DND-41 (cell line): ENCODE results near the gene ZEB1.

Experiments used
- ATAC-seq: fragments of 200-7000 bp; cut with Tn5 transposase; 3 replicates; pipeline ENCODE4 v1.9.1; 2021; ENCODE audit warnings: low read depth; ENCODE audit not compliant: insufficient read depth
- DNase-seq: peaks from one replicate; pipeline ENCODE4 v3.0.0-alpha.2; 2020
- H2AFZ ChIP-seq: 2 replicates; pipeline ENCODE4 v1.6.0; 2012; ENCODE audit warnings: low read depth, low read length
- H3K27ac ChIP-seq: 2 replicates; pipeline ENCODE4 v1.5.1; 2012; ENCODE audit warnings: low read length, inconsistent platforms
- H3K27me3 ChIP-seq: fragments of 200-600 bp; sonication (generic); 2 replicates; pipeline ENCODE4 v1.6.0; 2012; ENCODE audit warnings: low read length, mild to moderate bottlenecking, inconsistent platforms; ENCODE audit not compliant: insufficient read depth, poor library complexity
- H3K36me3 ChIP-seq: 2 replicates; pipeline ENCODE4 v1.5.1; 2012; ENCODE audit warnings: low read length, inconsistent platforms; ENCODE audit not compliant: insufficient read depth
- H3K4me1 ChIP-seq: 2 replicates; pipeline ENCODE4 v1.5.1; 2012; ENCODE audit warnings: mild to moderate bottlenecking, low read length; ENCODE audit not compliant: insufficient read depth
- H3K4me2 ChIP-seq: 2 replicates; pipeline ENCODE4 v1.6.0; 2012; ENCODE audit warnings: mild to moderate bottlenecking, moderate library complexity, low read length, inconsistent platforms; ENCODE audit not compliant: insufficient read depth
- H3K4me3 ChIP-seq, 2 experiments: fragments of 200-600 bp in 1 of 2; shearing (Covaris generic) in 1 of 2; 2 replicates each; pipeline ENCODE4 v1.5.1; 2012 to 2016; ENCODE audit warnings: inconsistent platforms in 2 of 2, low read length in 2 of 2, mild to moderate bottlenecking in 2 of 2, low read depth in 1 of 2, moderate library complexity in 1 of 2
- H3K79me2 ChIP-seq: 2 replicates; pipeline ENCODE4 v1.6.0; 2012; ENCODE audit warnings: low read length, inconsistent platforms; ENCODE audit not compliant: insufficient read depth
- H3K9ac ChIP-seq: 2 replicates; pipeline ENCODE4 v1.6.0; 2012; ENCODE audit warnings: low read depth, mild to moderate bottlenecking, inconsistent platforms, low read length, moderate library complexity
- H3K9me3 ChIP-seq: 2 replicates; pipeline ENCODE4 v1.5.1; 2012; ENCODE audit warnings: low read length, moderate library complexity, mild to moderate bottlenecking, inconsistent platforms; ENCODE audit not compliant: insufficient read depth, severe bottlenecking
- H4K20me1 ChIP-seq: 2 replicates; pipeline ENCODE4 v1.6.0; 2012; ENCODE audit warnings: low read length; ENCODE audit not compliant: insufficient read depth
- EZH2 ChIP-seq: IDR thresholded peaks from 3 replicates; pipeline ENCODE4 v1.6.1; 2012; ENCODE audit warnings: borderline replicate concordance, low read depth, mild to moderate bottlenecking, moderate library complexity, low read length, inconsistent platforms; ENCODE audit not compliant: severe bottlenecking
- TF ChIP-seq, protein P1 (sequence below): IDR thresholded peaks from 2 replicates; pipeline ENCODE4 v1.5.1; 2012; ENCODE audit warnings: borderline replicate concordance, low read length, moderate library complexity, mild to moderate bottlenecking; ENCODE audit not compliant: poor library complexity, severe bottlenecking; ENCODE audit errors: extremely low read depth

The ZEB1 gene

DNA sequence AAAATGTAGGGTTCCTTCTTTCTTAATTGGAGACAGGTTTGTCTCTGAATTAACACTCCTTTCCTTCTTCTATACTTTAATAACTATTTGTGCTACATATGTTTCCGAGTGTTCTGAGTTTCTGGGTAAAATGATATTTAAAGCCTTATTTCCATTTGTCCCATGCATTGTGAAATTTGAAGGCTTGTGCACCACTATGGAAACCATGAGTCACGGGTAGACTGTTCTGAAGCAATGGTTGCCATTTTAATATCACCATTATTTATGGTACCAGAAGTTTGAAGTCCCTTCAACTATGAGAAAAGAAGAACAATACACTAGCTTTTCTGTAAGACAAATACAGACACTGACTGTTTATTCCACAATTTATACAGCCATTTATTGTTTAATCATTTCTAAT, 44.7 kb upstream of the ZEB1 start:
- Histone ChIP-seq H3K36me3 (peaks cover 31% of the 10 kb centered on the region; the same call in 1 of the 2 replicates), H2AFZ (no peak overlapping the region), H3K4me1 (no peaks in the 10 kb centered on the region), H3K9me3 (peaks cover 19% of the 10 kb centered on the region), H4K20me1 (no peaks in the 10 kb centered on the region), H3K79me2 (0 out of 2 replicates have a peak, but pooled peaks cover 4% of the 10 kb centered on the region), H3K9ac (no peak overlapping the region), H3K4me2 (no peak overlapping the region), H3K27ac (no peak overlapping the region), H3K27me3 (no peaks in the 10 kb centered on the region), H3K4me3 (no peak overlapping the region)
- ATAC-seq (no peak), DNase-seq (no peak)
- TF ChIP-seq, protein P1, sequence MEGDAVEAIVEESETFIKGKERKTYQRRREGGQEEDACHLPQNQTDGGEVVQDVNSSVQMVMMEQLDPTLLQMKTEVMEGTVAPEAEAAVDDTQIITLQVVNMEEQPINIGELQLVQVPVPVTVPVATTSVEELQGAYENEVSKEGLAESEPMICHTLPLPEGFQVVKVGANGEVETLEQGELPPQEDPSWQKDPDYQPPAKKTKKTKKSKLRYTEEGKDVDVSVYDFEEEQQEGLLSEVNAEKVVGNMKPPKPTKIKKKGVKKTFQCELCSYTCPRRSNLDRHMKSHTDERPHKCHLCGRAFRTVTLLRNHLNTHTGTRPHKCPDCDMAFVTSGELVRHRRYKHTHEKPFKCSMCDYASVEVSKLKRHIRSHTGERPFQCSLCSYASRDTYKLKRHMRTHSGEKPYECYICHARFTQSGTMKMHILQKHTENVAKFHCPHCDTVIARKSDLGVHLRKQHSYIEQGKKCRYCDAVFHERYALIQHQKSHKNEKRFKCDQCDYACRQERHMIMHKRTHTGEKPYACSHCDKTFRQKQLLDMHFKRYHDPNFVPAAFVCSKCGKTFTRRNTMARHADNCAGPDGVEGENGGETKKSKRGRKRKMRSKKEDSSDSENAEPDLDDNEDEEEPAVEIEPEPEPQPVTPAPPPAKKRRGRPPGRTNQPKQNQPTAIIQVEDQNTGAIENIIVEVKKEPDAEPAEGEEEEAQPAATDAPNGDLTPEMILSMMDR = no peak
- no peak for TF ChIP-seq EZH2

DNA sequence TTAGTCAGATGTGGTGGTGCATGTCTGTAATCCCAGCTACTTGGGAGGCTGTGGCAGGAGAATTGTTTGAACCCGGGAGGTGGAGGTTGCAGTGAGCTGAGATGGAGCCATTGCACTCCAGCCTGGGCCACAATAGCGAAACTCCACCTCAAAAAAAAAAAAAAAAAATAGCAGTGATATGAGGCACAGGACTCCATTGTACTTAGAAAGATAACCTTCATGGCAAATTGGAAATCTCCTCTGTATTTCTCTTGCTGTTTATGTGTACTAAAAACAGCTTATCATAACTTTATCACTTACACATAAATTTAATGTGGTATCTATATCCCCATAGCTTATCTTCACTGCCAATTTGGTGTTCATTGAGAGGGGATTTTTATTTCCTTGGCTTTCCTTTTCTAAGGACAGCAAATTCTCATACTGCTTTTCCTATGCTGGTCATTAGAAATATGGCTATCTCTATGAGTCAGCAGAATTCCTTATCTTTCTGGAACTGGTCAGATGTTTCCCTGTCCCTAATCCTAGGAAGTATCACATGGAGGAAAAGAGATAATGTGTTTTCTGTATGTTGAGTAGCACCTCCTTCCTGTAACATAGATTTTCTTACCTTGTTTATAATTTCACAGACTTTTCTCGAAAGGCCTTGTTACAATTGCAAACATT, 40.6 kb upstream of the ZEB1 start:
- no peak for ATAC-seq
- Histone ChIP-seq H3K4me1 (no peaks in the 10 kb centered on the region), H3K27me3 (no peaks in the 10 kb centered on the region), H3K27ac (no peak overlapping the region), H3K79me2 (0 out of 2 replicates have a peak, but pooled peaks cover 6% of the 10 kb centered on the region), H2AFZ (no peak overlapping the region), H3K9me3 (peaks cover 17% of the 10 kb centered on the region), H3K36me3 (peaks cover 25% of the 10 kb centered on the region; the same call in 1 of the 2 replicates), H3K4me2 (no peak overlapping the region), H3K9ac (no peak overlapping the region), H4K20me1 (no peaks in the 10 kb centered on the region), H3K4me3 (no peak overlapping the region)
- no peak for DNase-seq
- TF ChIP-seq EZH2 = no peak

DNA sequence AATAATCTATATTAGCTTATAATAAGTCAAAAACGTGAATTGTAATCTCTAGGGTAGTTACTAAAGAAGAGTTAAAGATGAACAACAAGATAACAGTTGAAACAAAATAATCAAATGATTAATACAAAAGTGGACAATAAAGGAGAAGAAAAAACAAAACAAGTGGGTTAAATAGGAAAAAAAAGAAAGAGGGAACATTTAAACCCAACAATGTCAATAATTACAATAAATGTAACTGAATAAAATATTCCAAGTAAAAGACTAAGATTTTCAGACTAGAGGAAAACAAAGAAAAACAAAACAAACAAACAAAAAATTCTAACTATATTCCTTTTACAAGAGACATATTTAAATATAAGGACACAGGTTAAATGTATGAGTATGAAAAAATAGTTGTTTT, 38.0 kb upstream of the ZEB1 start:
- Histone ChIP-seq H3K36me3 (peaks cover 29% of the 10 kb centered on the region; the same call in 1 of the 2 replicates), H3K27ac (no peak overlapping the region), H3K4me3 (no peak overlapping the region), H3K4me2 (no peak overlapping the region), H3K79me2 (0 out of 2 replicates have a peak, but pooled peaks cover 2% of the 10 kb centered on the region), H3K9ac (no peak overlapping the region), H3K9me3 (peaks cover 22% of the 10 kb centered on the region), H3K27me3 (no peaks in the 10 kb centered on the region), H4K20me1 (no peaks in the 10 kb centered on the region), H3K4me1 (no peaks in the 10 kb centered on the region), H2AFZ (no peak overlapping the region)
- no peak for TF ChIP-seq EZH2
- ATAC-seq = no peak
- no peak for DNase-seq

DNA sequence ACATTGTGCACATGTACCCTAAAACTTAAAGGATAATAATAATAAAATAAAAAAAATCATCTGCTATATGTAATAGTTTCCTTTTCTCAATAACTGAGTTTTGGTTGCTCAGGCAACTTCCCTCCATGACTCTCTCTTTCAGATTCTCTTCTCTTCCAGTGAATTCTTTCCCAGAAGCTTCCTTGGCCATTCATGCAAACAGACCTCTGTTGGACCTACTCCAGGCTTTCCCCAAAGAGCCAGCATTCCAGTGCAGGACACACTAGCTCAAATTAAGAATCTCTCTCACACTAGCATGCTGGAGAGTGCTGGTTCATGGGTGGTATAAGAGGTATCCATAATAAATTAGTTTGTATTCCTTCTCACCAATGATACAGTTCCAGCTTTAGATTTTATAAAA, 31.0 kb upstream of the ZEB1 start:
- no peak overlapping the region for H3K4me2 ChIP-seq
- TF ChIP-seq EZH2 = no peak
- TF ChIP-seq, protein P1 = no peak
- H3K4me3 ChIP-seq = no peak overlapping the region
- no peak for DNase-seq
- H3K4me1 ChIP-seq = peaks cover 8% of the 10 kb centered on the region; the same call in 1 of the 2 replicates
- no peaks in the 10 kb centered on the region for H3K27me3 ChIP-seq
- no peak overlapping the region for H3K9ac ChIP-seq
- peaks cover 5% of the 10 kb centered on the region for H3K9me3 ChIP-seq
- H3K79me2 ChIP-seq = no peaks in the 10 kb centered on the region
- H3K36me3 ChIP-seq = peaks cover 7% of the 10 kb centered on the region; the same call in 1 of the 2 replicates
- no peaks in the 10 kb centered on the region for H4K20me1 ChIP-seq
- no peak overlapping the region for H3K27ac ChIP-seq
- no peak for ATAC-seq
- no peak overlapping the region for H2AFZ ChIP-seq
